ENCODE results near the gene MFN1. TPM values are rescaled to one million over a fixed set of nuclear protein-coding genes. Genes with fewer than 3 reads are reported as not detected.

The MFN1 gene
- total and polyA plus RNA-seq, 2 of the 13 experiments (the other 11 are each of a cell fraction or from before 2014, with no cell fraction given), result 25.2 to 37.5 TPM

- TF ChIP-seq ZNF761 (CRISPR knock-in tag; conservative IDR thresholded peaks at IDR 0.05), result peak; percentile 83
- no peak for TF ChIP-seq ZNF101 (CRISPR knock-in tag; IDR thresholded peaks at IDR 0.05; ENCODE audit: borderline replicate concordance, low read depth)
- TF ChIP-seq HMGXB4 (CRISPR knock-in tag; IDR thresholded peaks at IDR 0.05; ENCODE audit: borderline replicate concordance in 1 of 2, low read depth in 1 of 2), result peak; percentile 78 to 81; a peak in 3 of 4 replicates
- TF ChIP-seq SALL2 (CRISPR knock-in tag; IDR thresholded peaks at IDR 0.05), result peak; percentile 73
- TF ChIP-seq ZBTB49 (CRISPR knock-in tag; IDR thresholded peaks at IDR 0.05; ENCODE audit: borderline replicate concordance), result no peak
- peak; percentile 61; the same call in 1 of the 2 replicates for TF ChIP-seq CBX5 (CRISPR knock-in tag; IDR thresholded peaks at IDR 0.05; ENCODE audit: borderline replicate concordance)
- 0 out of 2 replicates have a peak, but pooled peaks have one; percentile 25 for TF ChIP-seq ZNF567 (CRISPR knock-in tag; IDR thresholded peaks at IDR 0.05; ENCODE audit: borderline replicate concordance)
- TF ChIP-seq PCBP1 (IDR thresholded peaks at IDR 0.05; ENCODE audit: borderline replicate concordance, low read depth, low read length), result no peak
- TF ChIP-seq IRF9 (CRISPR knock-in tag; IDR thresholded peaks at IDR 0.05; ENCODE audit: borderline replicate concordance), result no peak
- 0 out of 2 replicates have a peak, but pooled peaks have one; percentile 36 for TF ChIP-seq U2AF2 (IDR thresholded peaks at IDR 0.05; ENCODE audit: low read depth, low read length)
- TF ChIP-seq ZNF264 (CRISPR knock-in tag; IDR thresholded peaks at IDR 0.05), result no peak
- TF ChIP-seq ZNF569 (CRISPR knock-in tag; IDR thresholded peaks at IDR 0.05; ENCODE audit: borderline replicate concordance), result no peak
- TF ChIP-seq NFATC3 (CRISPR knock-in tag; IDR thresholded peaks at IDR 0.05), result no peak
- TF ChIP-seq ZNF792 (CRISPR knock-in tag; IDR thresholded peaks at IDR 0.05), result no peak; the same call in 1 of the 2 replicates
- no peak for TF ChIP-seq CENPX (CRISPR knock-in tag; IDR thresholded peaks at IDR 0.05)
- peak; percentile 55; the same call in 1 of the 2 replicates for TF ChIP-seq CSRNP1 (CRISPR knock-in tag; IDR thresholded peaks at IDR 0.05)
- TF ChIP-seq ZNF605 (CRISPR knock-in tag; IDR thresholded peaks at IDR 0.05), result 0 out of 2 replicates have a peak, but pooled peaks have one; percentile 53
- TF ChIP-seq ZNF652 (CRISPR knock-in tag; IDR thresholded peaks at IDR 0.05; ENCODE audit: borderline replicate concordance, low read depth), result no peak
- peak; percentile 9; the same call in 1 of the 2 replicates for TF ChIP-seq PHF8 (CRISPR knock-in tag; IDR thresholded peaks at IDR 0.05)
- TF ChIP-seq ISX (CRISPR knock-in tag; conservative IDR thresholded peaks at IDR 0.05), result no peak
- no peak for TF ChIP-seq NFRKB (IDR thresholded peaks at IDR 0.05)
- TF ChIP-seq SYNCRIP (IDR thresholded peaks at IDR 0.05; ENCODE audit: insufficient read depth, low read depth, low read length), result no peak
Observed at GRCh38 chr3:179322286-179323196, 25.0 kb upstream of the MFN1 start, which contains the start of gene ZNF639 (continued).
